ENCODE measurements around the gene SASH3. TPM values are rescaled to one million over a fixed set of nuclear protein-coding genes. Genes with fewer than 3 reads are reported as not detected.
A peak's percentile ranks its signal among the peaks of the same experiment; 100 is the strongest.

The SASH3 gene
- total and polyA plus RNA-seq, 2 donors (not counting 1 experiment from before 2014, with no cell fraction given): 224 to 240 TPM

DNA sequence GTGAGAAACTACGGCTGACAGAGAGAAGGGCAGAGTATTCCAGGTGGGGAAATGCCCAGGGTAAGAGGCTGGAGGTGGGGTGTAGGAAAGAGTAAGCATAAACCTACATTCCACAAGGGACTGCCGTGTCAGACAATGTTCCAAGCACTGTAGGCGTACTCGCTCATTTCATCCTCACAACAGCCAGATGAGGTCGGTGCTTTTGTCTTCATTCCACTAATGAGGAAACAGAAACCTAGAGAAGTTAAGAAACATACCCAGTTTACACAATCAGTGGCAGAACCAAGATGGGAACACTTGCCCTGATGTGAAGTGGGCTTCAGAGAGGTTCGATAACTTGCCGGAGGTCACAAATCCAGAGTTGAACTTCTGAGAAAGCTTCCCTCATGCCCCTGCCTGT, 4.6 kb downstream of the SASH3 start:
- Histone ChIP-seq H3K9me3 (ENCODE audit: control extremely low read depth in 1 of 3, control insufficient read depth in 2 of 3, insufficient read depth in 1 of 3, low read length in 2 of 3) (no peaks in the 10 kb centered on the region), H2AFZ (ENCODE audit: insufficient read depth, low read depth, low read length, poor library complexity, severe bottlenecking) (no peak overlapping the region), H3K4me2 (replicated peaks; ENCODE audit: low read depth, low read length, poor library complexity, severe bottlenecking) (peak overlapping the region; percentile 85), H4K20me1 (ENCODE audit: control insufficient read depth, insufficient read depth, low read length, poor library complexity, severe bottlenecking) (peaks cover 72% of the 10 kb centered on the region), H3K4me3 (ENCODE audit: control extremely low read depth in 1 of 5, extremely low read depth in 1 of 5, insufficient read depth in 1 of 5, low read depth in 2 of 5, low read length in 4 of 5) (peak overlapping the region in 3 of 5 experiments; percentile 3 to 25 (median 11)), H3K9ac (ENCODE audit: low read length) (peak overlapping the region; percentile 82), H3K27me3 (replicated peaks in 1 of 4; ENCODE audit: control extremely low read depth in 1 of 4, control insufficient read depth in 3 of 4, insufficient read depth in 4 of 4, low read length in 3 of 4) (no peaks in the 10 kb centered on the region), H3K36me3 (replicated peaks in 1 of 2; ENCODE audit: control extremely low read depth in 1 of 2, control insufficient read depth in 1 of 2, extremely low read depth in 1 of 2, insufficient read depth in 2 of 2, low read length in 1 of 2) (peaks cover 0 to 53% of the 10 kb centered on the region in 2 experiments), H3K79me2 (ENCODE audit: control insufficient read depth, insufficient read depth, low read length) (peaks cover 89% of the 10 kb centered on the region), H3K4me1 (ENCODE audit: control insufficient read depth in 2 of 2, insufficient read depth in 2 of 2, low read length in 2 of 2) (peaks cover 62 to 71% of the 10 kb centered on the region in 2 donors), H3K27ac (ENCODE audit: low read length in 2 of 2) (peak overlapping the region; percentile 18 to 81)
- H3K9me3 Mint-ChIP-seq (ENCODE audit: insufficient read depth): no peaks in the 10 kb centered on the region
- H3K27ac Mint-ChIP-seq: peak overlapping the region; percentile 80
- CTCF ChIA-PET: interaction anchor here (1.6 to 4.5 kb wide), 3 partner anchors 12 to 28 kb away, joined by 7 to 32 read pairs (median 24); no protein-coding TSS in a partner anchor
- ATAC-seq (ENCODE audit: low read depth): no peak
- DNase-seq: no peak
- no peaks in the 10 kb centered on the region for H3K27me3 Mint-ChIP-seq
- peak overlapping the region; percentile 89 for H3K4me3 Mint-ChIP-seq
- no CpG with 5 or more reads among the region's 7 CpGs for WGBS (ENCODE audit: insufficient coverage)
- intact Hi-C loops (cut with micrococcal nuclease): loop anchor here (5.0 kb wide), 2 partner anchors 47 to 107 kb away; partner anchors contain the start of gene XPNPEP2
- POLR2A ChIA-PET: interaction anchor here (1.0 to 4.0 kb wide), 3 partner anchors 10 to 16 kb away, joined by 4 to 35 read pairs (median 8); no protein-coding TSS in a partner anchor
- TF ChIP-seq, protein P1, sequence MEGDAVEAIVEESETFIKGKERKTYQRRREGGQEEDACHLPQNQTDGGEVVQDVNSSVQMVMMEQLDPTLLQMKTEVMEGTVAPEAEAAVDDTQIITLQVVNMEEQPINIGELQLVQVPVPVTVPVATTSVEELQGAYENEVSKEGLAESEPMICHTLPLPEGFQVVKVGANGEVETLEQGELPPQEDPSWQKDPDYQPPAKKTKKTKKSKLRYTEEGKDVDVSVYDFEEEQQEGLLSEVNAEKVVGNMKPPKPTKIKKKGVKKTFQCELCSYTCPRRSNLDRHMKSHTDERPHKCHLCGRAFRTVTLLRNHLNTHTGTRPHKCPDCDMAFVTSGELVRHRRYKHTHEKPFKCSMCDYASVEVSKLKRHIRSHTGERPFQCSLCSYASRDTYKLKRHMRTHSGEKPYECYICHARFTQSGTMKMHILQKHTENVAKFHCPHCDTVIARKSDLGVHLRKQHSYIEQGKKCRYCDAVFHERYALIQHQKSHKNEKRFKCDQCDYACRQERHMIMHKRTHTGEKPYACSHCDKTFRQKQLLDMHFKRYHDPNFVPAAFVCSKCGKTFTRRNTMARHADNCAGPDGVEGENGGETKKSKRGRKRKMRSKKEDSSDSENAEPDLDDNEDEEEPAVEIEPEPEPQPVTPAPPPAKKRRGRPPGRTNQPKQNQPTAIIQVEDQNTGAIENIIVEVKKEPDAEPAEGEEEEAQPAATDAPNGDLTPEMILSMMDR (IDR thresholded peaks at IDR 0.05): no peak
- TF ChIP-seq EZH2 (IDR thresholded peaks at IDR 0.05; ENCODE audit: borderline replicate concordance, insufficient read depth, low read depth, low read length, poor library complexity, severe bottlenecking): no peak
- H3K4me1 Mint-ChIP-seq: peaks cover 59% of the 10 kb centered on the region
